GM21528 (cell line): ENCODE results near the gene COPS7A.

ENCODE experiments used
- ATAC-seq: cut with Tn5 transposase; IDR thresholded peaks from one replicate; pipeline ENCODE4 v1.9.1; 2021; ENCODE audit warnings: mild to moderate bottlenecking, moderate library complexity; ENCODE audit not compliant: unreplicated experiment, low FRiP score

The COPS7A gene

DNA sequence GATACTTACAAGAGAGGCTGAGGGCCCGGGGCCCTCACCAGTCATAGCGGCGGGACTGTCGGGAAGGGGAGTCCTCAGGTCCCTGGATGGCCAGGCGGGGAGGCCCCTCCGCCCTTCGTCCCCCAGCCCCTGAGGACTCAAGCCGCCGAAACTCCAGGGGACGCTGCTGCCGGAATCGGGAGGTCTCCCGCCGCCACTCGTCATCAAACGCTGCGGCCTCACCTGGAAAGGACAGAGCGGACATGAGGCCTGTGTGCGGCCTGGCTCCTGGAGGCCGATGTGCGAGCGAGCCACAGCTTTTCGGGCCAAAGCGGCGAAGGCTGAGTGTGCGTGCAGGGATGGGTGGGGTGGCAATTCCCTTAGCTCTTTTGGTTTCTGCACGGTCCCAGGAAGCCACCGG is 24.9 kb downstream of the COPS7A start:
- no peak for ATAC-seq

DNA sequence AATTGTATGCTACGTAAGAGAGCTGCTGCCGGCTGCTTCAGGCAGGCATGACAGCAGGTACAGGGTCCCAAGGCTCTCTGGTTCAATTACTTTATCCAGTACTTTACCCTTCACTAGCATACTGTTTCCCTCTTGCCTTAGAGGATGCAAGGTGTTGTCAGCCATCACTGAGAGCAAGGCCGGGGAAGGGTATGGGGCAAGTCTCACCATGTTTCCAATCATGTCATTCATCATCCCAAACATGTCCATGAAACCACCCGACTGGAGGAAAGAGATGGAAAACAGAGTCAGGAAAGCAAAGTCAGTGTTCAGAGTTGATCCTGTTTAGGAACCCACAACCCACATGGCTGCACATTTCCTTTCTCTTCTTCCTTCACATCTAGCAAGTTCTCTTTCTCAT is 26.7 kb downstream of the COPS7A start:
- no peak for ATAC-seq

DNA sequence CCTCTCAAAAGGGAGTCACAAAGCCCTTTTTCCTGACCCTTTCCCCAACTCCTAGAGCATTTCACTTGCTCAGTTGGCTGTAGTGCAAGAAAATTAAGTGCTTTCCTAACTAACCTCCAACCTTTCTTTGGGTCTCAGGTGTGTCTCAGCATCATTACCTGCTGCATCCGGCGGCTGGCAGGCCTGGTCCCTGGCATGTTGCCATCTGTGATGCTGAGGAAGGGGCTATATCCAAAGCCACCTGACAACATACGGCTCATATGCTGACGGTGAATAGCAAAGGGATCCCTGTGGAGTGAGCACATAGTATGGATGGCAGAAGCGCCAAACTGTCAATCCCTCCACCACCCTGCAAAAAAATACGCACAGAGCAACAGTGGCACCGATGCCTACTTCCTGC is 27.9 kb downstream of the COPS7A start:
- ATAC-seq = no peak

DNA sequence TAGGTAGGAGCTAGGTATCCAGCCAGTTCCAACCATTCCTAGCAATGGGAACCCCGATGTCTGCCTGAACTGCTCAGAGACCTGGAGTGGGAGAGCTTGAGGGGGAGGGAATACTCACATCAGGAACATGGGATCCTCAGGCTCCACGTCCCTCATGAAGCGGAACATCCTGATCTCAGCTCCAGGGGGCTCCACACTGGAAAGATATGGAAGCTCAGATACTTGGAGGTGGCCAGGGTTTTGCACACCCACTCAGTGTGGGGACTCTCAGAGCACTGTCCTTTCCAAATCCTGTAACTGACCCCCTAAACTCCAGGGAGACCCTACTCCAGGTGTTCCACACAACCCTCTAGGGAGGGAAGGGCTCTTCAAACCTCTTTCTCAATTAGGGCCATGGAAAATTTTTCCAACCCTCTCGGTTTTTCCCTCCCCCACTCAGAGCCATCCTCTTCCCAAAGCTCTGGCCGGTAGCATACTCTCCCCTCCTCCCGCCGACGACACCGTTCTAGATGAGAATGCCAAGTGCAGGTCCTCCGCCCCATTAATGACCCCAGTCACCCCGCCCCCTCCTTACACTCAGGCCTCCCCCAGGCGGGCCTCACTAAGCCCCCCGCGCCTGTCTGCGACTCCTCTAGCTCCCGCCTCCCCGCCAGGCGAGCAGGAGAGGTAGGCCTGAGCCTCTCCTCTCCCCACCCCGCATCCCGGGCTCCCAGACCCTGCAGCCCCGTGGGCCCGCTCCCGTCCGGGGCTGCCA is 28.5 kb downstream of the COPS7A start:
- ATAC-seq = no peak

DNA sequence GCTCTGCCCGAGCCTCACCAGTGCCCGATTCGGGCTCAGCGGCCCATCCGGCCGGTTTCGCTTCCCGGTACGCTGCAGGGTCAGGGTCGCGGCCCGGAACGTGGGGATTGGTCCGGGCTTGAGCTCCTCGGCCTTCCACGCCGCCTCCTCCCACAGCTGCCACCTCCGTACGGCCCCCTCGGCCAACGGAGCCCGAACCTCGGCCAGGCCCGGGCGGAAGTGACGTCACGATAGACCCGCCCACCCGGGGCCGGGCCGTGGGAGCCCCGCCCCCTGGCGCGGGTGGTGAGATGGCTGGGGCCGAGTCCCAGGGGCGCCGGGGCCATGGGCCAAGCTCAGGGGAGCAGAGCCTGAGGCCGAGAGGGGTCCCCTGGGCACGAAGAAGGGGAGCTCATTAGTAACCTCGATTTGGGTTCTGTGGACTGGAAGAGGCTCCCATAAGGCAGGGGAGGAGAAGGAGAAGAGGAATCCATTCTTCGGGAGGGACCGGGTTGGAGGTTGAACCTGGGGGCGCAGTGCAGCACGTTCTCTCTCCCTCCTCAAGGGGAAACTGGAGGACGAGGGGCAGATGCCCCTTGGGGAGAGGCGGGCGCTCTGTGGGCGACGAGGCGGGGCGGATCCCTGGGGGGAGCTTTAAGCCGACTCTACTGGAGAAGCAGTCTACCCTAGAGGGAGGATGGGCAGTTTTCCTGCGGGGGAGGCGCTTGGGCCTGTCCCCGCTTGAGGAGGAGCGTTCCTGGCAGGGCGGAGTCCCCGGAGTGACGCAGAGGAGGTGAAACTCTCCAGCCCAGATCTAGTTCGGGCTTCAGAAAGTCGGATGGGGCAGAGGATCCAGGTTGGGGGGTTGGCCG is 29.3 kb downstream of the COPS7A start, which contains the start of gene MLF2:
Gene MLF2 (minus strand): TSS at position 221 of the 851 bp plus-strand sequence. CDS start 807 bp downstream, outside the sequence.
- peak; percentile 90 for ATAC-seq

DNA sequence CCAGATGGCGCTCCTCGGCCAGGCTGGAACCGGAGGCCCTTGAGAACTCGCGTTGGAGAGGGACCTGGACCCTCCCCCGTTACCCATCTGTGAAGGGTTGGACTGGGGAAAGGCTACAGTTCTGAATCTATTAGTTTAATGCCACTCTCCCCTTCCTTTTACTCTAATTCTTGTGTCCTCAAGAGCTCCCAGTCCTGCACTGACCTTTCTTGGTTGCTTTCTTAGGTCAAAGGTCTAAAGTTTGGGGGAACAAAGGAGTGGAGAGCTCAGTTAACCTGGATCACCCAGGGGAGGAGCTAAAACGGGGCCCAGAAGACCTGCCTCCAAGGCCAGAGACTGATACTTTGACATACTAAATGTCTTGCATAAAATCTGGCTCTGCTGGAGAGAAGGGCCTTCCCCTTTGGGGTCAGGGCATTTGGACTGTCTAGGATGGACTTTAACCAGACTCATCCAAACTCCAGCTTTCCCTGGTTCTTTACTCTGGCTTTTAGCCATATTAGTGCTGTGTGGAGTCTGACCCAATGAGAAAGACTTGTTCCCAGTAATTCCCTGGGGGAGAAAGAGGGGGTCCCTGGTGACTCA is 30.0 kb downstream of the COPS7A start:
- no peak for ATAC-seq

DNA sequence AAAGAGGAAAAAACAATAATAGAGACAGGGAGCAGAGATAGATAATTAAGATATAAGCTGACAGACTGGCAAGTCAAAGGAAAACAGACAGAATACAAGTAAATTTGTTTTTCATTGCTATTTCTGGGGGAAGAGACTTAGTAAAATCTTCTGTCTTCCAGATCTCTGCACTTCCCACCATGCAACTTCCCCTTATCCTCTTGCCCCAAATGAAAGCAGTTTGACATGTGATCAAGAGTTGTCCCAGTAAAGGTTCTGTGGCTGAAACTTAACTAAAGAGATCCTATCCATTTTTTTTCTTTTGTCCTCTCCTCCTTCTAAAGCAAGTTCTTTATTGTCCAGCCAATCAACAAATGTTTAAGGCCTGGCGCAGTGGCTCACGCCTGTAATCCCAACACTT is 30.6 kb downstream of the COPS7A start:
- ATAC-seq = no peak

DNA sequence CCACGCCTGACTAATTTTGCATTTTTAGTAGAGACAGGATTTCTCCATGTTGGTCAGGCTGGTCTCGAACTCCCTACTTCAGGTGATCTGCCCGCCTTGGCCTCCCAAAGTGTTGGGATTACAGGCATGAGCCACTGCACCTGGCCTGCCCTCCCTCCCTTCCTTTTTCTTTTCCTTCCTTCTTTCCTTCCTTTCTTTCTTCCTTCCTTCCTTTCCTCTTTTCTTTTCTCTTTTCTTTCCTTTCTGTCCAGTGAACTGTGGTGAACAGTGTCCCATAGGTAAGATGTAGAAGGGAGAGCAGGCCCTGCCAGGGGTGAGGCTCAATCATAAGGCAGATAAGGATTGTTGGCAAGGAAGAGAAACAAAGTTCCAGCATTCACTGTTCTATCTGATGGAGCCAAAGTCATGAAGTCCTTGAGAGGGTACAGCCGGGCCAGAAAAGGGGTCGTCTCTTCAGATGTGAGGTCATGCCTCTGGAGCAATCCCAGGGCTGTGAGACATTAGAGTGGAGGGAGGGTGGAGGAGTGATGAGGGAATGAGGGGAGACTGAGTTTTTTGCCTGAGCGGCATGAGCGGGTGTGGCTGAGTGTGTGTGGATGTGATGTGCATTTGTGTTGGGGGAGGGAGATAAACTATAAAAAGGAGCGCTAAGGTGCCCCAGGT is 33.3 kb downstream of the COPS7A start:
- ATAC-seq = no peak

DNA sequence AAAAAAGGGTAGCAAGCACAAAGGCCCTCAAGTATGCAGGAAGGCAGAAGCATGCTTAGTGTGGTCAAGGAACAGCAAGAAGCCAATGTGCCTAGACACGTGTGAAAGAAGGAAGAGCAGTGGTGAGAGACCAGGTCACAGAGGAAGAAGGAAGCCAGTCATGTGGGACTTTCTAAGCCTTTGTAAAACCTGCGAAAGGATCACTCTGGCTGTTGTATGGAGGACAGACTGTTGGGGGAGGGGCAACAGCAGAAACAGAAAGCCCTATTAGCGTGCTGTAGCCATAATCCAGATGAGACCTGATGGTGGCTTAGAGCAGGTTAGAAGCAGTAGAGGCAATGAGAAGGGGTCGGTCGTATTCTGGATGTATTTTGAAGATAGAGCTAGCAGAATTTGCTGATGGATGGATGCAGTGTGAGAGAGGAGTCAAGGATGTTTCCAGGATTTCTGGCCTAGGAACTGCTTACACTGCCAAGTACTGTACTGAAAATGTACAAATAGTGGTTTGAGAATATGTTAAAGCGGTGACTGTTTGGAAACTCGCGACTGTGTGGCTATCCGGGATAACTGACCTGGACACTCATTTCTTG is 34.8 kb downstream of the COPS7A start:
- no peak for ATAC-seq

DNA sequence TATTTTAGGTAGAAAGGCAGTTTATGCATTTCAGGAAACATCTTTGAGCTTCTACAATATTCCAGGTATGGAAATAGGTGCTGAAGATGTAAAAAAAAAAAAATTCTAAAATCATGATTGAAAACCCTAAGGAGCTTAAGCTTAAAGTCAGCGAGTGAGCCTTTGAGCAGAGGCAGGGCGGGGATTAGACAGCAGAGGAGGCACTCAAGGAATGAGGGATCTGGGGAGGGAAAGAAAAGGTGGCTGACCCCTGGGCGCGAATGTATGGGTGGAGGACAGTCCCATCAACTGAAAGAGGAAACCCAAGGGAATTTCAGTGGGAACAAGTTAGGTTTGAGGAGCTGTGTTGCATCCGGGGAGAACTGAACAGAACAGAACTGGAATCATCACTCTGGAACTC is 35.9 kb downstream of the COPS7A start:
- ATAC-seq = no peak

DNA sequence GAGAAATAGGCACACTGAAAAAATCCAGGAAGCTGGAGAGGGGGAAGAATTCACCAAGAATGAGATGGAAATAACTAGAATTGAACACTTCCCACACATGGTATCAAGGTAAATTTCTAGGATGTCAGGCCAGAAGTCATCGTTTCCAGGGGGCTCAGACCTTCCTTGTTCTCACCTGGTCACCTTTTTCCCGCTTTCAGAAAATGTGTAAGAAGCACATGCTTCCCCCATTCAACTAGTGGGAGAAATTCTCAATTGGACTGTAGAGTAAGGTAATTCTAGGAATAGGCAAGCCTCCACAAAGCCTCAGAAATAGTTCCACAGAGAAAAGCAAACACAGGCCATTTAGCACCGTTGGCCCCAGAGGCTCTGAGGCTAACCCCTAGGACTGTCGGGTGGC is 39.5 kb downstream of the COPS7A start:
- ATAC-seq = no peak

DNA sequence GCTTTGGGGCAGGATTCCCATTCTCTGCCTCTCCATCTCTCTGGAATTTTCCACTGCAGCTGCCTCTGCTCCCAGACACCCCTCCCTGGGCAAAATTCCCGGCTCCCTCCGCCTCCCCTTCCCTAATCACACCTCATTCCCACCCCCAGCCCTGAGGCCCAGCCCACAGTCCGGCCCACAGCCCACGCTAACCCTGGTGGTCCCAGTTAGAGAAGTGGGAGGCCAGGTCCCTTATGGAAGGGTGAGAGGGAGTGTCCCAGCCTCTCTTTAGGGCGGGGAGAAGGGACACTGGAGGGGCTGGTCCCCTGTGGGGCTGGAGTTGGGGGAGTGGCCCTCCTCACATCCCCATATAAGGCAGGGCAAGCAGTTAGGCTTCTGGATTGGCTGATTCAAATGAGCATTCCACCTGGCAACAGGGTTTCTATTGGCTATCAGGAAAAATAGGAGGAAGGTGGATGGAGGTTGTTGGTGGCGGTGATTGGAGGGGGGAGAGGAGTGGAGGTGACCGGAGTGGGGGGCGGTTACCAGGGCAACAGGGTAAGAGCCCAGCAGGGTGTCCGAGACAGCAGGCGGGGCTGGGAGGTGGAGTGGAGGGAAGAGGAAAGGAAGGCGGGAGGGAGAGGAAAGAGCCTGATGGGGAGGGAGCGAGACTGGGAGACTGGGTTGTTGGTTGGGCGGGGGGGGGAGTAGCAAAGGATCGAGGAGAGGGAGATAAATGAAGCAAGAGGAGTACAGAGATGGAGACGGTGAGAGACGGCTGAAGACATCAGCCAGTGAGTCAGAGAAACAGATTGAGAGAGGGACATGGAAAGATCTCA is 40.4 kb downstream of the COPS7A start:
- peak; percentile 70 for ATAC-seq

DNA sequence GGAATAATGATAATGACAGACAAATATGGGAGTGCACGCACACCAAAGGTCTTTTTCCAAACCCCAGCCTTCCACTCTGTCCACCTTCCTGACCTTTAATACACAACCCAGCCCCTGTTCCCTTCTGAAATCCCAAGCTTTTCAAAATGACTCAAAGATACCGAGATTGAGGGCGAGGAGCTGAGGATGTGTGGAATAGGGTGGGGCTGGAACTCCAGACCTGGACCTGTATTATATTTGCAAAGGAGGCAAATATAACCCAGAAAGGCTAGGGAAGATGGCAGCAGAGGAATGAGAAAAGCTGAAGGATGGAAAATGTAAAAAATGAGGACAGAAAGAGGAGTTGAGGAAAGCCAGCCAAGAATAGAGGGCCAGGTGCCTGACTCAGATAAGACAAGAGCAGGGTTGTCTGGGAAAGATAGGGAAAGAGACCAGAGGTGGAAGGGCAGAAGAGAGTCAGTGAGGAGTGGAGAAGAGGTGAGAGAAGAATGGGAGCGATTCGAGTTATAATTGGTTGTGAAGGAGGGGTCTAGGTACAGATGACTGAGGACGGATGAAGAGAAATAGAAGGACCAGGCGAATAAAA is 41.3 kb downstream of the COPS7A start:
- no peak for ATAC-seq

DNA sequence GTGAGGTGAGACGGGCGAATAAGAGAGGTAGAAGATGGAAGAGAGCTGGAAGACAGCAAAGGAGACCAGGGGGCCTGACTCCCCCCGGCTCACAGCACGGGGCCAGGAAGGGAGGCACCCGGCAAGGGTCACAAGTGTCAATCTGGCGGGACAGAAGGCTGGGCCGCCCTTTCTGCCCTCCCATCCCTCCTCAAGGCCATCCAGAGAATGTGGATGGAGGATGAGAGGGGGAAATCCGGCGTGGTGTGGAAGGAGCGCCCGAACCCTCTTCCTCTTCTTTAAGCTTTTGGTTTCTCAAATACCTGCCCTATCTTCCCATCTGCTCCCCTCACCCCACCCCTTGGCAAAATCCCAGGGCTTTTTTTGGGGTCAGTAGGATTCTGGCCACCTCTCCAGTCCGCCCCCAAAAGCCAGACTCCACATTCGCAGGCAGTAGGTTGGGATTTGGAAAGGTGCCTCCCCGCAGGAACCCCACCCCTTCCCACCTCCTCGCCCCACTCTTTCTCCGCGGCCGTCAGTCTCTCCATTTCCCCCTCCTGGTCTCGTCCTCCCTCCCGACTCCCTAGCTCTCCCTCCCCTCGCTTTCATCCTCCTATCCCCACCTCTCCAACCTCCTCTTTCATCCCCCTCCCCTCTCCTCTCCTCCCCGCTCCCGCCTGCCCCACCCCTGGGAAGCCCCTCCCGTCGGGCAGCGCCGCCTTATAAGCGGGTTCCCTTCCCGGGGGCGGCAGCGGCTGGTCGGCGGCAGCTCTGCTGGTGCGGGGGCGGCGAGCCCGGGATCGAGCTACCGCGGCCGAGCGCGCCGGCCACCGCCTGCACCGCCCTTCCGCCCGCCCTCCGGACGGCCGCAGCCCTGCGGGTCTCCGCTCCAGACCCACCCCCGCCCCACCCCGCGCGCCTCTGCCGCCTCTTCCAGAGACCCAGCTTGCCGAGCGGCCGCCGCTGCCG is 42.1 kb downstream of the COPS7A start, which contains the start of gene PTMS:
Gene PTMS (plus strand): TSS at position 730 of the 948 bp plus-strand sequence. CDS start 343 bp downstream, outside the sequence.
- ATAC-seq = no peak

DNA sequence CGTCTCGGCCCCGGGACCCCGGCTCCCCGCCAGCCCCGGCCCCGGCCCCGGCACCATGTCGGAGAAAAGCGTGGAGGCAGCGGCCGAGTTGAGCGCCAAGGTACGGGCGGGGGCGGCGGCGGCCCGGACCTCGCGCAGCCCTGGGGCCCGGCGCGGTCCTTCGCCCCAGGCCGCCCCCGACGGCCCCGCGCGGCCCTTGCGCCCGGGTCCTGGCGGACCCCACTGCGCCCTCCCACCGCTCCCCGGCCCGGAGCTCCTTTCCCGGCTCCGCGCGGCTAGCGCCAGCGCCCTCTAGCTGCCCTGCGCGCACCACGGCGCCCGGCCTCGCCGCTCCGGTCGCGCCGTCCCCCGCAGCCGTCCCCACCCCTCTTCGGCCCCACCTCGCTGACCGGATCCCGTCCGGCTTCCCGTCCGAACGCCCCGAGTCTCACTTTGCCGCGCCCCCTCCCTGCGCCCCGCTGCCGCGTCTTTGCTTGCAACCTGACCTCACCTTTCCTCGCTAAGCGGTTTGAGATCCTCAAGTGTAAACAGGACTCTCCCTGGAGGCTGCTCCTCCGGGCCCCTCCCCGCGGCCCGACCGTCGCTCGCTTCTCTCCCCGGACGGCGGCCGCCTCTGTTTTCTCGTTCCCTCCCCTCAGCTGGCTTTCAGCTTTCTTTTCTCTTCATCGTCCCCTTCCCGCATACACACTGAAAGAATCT is 43.0 kb downstream of the COPS7A start:
- no peak for ATAC-seq

DNA sequence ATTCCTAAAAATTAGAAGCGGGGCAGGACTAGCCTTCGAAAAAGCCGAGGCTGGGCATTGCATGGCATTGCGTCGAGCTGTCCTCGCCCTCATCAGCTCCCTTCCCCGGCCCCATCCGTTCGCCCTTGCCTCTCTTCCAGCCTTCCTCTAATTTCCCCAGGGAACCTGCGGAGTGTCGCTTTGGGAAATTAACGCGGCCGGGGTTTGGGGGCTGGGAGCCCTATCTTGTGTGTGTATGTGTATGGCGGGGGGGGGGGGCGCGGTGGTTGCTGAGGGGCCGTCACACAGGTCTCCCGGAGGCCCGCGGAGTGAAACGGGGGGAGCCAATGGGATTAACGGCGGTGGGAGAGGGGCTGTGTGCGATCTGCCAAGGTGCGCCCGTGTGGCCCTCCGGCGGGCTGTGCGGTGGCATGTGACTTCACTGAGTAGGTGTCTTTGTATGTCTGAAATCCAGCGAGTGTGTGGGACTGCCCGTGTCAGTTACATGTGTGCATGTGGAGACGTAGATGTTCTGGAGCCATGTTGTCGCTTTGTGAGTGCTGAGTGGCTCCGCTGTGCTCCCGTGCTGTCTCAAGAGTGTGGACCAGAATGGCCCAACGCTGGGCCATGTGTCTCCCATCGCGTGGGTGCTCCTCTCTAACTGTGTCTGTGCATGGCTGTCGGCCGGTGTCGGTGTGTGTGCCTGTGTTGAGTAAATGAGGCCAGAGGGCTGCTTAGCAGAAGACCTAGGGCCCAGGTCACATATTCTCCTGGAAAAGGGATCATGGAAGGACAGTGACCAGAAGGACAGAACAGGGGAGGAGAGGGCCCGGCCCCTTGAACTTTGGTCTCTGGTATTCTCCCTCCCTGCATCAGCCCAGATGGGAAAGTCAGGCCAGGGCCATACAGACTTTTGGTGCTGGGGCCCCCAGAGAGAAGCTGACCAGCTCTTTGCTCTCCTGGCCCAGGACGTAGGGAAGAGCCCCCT is 43.8 kb downstream of the COPS7A start:
- no peak for ATAC-seq
